Left ventricle myocardium inferior (tissue), 1 donor: ENCODE data around the gene GPS1. TPM values are rescaled to one million over a fixed set of nuclear protein-coding genes. Genes with fewer than 3 reads are reported as not detected.

Source experiments
- DNase-seq: peaks from one replicate; pipeline ENCODE4 v3.0.0-alpha.2; 2020
- H3K27ac ChIP-seq: fragments of 200-600 bp; replicated peaks from 2 replicates; pipeline ENCODE4 v1.8.0; 2021
- H3K27me3 ChIP-seq: fragments of 200-600 bp; 2 replicates; pipeline ENCODE4 v1.8.0; 2021; ENCODE audit warnings: low read depth
- H3K36me3 ChIP-seq: fragments of 200-600 bp; 2 replicates; pipeline ENCODE4 v1.8.0; 2021
- H3K4me1 ChIP-seq: fragments of 200-600 bp; 2 replicates; pipeline ENCODE4 v1.8.0; 2021
- H3K4me3 ChIP-seq: fragments of 200-600 bp; 2 replicates; pipeline ENCODE4 v1.8.0; 2021; ENCODE audit warnings: mild to moderate bottlenecking, moderate library complexity
- H3K9me3 ChIP-seq: fragments of 200-600 bp; replicated peaks from 2 replicates; pipeline ENCODE4 v1.8.0; 2021
- intact Hi-C: fragments of 100-400 bp; cut with micrococcal nuclease; formaldehyde crosslinking; loops from one replicate; pipeline ENCODE4 v1.11.0; 2022
- total RNA-seq: library from RNA; stranded (reverse); fragmentation: NEBNext Ultra II Directional; extraction: Animal tissue kit (Norgen Biotek cat#: 25700); gene quantifications from one replicate; pipeline ENCODE4 v1.2.1, GENCODE V29; 2021
- TF ChIP-seq, protein P1 (sequence below): fragments of 200-600 bp; IDR thresholded peaks from 2 replicates; pipeline ENCODE4 v1.8.0; 2021; ENCODE audit warnings: antibody characterized with exemption, mild to moderate bottlenecking, borderline replicate concordance
- donor health status: DM: no; HTN: yes; CAD: no; lungs with severe emphysema.

GPS1 gene
- total RNA-seq, 1 donor from 2014 or later: 85.9 TPM

DNA sequence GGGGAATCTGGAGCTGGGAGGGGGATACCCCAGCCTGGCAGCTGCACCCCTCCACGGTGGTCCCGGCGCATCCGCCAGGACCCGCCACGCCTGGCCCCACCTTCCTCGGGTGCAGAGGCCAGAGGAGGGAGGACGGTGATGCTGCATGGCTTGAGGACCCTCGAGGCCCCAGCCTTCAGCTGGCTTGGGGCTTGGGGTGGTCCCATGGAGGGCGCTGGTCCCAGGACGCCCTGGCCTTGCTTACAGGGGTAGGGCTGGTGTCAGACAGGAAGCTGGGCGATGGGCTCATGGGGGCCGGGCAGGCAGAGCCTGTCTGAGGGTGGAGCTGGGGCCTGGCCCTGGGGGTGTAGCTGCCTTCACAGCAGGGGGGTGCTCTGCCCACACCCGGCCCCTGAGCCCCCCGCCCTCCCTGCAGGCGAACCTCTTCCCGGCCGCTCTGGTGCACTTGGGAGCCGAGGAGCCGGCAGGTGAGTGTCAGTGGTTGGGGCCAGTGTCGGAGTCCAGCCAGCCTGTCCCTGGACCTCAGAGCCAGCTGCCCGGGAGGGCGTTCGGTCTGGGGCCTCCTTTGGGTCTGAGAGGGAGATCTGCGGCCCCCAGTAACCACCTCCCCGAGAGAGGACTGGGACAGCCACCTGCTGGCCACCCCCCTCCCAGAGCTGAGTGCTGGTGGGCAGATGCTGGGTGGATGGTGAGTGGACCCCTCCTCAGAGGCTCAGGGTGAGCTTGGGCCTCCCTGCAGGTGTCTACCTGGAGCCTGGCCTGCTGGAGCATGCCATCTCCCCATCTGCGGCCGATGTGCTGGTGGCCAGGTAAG is 35.4 kb upstream of the GPS1 start:
- no peak overlapping the region for H3K27ac ChIP-seq

DNA sequence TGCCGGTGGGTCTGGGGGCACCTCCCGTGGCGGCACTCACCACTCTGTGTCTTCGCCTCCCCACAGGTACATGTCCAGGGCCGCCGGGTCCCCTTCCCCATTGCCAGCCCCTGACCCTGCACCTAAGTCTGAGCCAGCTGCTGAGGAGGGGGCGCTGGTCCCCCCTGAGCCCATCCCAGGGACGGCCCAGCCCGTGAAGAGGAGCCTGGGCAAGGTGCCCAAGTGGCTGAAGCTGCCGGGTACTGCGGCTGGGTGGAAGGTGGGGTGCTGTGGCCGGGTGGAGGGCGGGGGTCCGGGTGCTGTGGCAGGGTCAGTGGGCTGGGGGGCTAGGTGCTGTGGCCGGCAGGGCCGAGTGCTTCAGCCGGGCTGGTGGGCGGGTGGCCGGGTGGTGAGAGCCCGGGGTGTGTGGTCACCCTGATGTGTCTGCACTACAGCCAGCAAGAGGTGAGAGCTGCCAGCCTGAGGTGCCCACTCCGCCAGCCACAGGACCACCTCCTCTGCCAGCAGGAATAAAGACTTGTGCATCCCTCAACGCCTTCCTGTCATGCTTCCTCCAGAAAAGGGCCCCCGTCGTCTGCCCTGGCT is 34.7 kb upstream of the GPS1 start:
- no peak overlapping the region for H3K4me3 ChIP-seq
- H3K9me3 ChIP-seq: no peaks in the 10 kb centered on the region
- H3K4me1 ChIP-seq: peaks cover 45% of the 10 kb centered on the region
- H3K27ac ChIP-seq: no peak overlapping the region
- H3K27me3 ChIP-seq: no peaks in the 10 kb centered on the region
- no peaks in the 10 kb centered on the region for H3K36me3 ChIP-seq
- intact Hi-C loops: no loop called here
- no peak for DNase-seq
- TF ChIP-seq, protein P1, sequence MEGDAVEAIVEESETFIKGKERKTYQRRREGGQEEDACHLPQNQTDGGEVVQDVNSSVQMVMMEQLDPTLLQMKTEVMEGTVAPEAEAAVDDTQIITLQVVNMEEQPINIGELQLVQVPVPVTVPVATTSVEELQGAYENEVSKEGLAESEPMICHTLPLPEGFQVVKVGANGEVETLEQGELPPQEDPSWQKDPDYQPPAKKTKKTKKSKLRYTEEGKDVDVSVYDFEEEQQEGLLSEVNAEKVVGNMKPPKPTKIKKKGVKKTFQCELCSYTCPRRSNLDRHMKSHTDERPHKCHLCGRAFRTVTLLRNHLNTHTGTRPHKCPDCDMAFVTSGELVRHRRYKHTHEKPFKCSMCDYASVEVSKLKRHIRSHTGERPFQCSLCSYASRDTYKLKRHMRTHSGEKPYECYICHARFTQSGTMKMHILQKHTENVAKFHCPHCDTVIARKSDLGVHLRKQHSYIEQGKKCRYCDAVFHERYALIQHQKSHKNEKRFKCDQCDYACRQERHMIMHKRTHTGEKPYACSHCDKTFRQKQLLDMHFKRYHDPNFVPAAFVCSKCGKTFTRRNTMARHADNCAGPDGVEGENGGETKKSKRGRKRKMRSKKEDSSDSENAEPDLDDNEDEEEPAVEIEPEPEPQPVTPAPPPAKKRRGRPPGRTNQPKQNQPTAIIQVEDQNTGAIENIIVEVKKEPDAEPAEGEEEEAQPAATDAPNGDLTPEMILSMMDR: no peak

More for the DNA sequence above, 35.4 kb upstream of the GPS1 start:
- Histone ChIP-seq H3K4me3 (no peak overlapping the region), H3K9me3 (no peaks in the 10 kb centered on the region), H3K27me3 (no peaks in the 10 kb centered on the region), H3K36me3 (no peaks in the 10 kb centered on the region), H3K4me1 (peaks cover 38% of the 10 kb centered on the region)
- TF ChIP-seq, protein P1: no peak
- DNase-seq: no peak
- intact Hi-C loops: no loop called here

DNA sequence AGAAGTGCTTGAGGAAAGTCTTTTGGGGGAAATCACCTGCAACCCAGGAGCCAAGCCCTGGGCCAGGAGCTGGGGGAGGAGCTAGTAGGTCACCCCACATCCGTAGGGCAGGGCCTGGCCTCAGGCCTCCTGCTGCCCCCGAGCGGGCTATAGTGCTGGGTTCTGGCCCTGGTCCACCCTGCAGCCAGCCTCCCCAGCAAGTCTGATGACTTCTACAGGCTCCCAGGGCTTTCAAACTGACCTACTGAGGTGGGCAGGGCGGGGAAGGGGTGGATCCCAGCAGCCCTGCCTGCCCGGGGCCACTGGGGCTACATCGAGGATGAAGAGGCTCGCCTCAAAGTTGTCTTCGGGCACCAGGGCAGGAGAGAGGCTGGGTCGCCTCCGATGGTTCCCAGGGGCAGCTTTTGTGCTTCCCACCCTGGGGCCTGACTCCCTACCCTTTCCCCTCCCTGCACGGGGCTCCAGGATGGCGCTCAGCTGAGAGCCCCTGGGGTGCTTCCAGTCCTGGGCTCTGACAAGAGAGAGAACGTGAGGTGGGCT is 34.0 kb upstream of the GPS1 start:
- H3K4me1 ChIP-seq: peaks cover 46% of the 10 kb centered on the region
- no peak for DNase-seq
- TF ChIP-seq, protein P1: no peak
- no peaks in the 10 kb centered on the region for H3K36me3 ChIP-seq
- intact Hi-C loops: no loop called here
- H3K27me3 ChIP-seq: no peaks in the 10 kb centered on the region
- H3K27ac ChIP-seq: no peak overlapping the region
- no peak overlapping the region for H3K4me3 ChIP-seq
- no peaks in the 10 kb centered on the region for H3K9me3 ChIP-seq

DNA sequence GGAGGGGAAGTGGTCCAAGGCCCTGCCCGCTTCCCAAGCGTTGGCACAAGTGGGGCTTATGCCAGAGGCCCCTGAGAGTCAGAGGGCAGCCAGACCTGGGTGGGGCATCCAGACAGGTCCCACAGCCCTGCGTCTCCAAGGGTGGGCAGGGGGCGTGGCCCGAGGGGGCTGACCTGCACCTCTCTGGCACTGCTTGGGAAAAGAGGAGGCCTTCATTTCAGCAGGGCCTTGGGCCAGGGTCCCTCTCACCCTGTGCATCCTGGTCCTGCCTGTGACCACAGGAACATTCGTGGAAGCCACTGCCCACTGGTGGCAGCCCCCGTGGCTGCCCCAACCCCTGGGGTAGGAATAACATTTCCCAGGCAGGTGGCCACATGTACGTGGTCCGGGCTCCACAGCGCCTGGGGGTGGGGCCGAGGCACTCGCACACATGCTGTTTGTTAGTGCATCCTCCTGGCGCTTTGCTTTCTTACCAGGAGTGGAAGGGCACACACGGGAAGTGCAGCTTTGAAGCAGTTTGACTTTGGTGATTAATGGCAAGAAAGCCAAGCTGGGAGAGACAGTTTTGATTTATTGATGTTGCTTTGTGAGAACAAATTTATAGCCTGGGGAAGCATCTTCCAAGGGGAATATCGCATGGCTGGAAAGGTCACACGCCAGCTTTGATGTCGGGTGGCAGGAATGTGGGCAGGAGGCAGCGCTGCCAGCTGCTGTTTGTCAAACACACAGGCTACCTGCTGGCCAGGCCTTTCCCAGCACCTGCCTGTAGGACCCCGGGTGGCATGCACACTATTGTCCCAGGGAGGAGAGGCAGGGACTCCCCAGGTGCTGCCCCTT is 33.3 kb upstream of the GPS1 start:
- Histone ChIP-seq H3K27ac (no peak overlapping the region), H3K4me1 (peaks cover 42% of the 10 kb centered on the region), H3K27me3 (no peaks in the 10 kb centered on the region), H3K36me3 (no peaks in the 10 kb centered on the region), H3K4me3 (no peak overlapping the region), H3K9me3 (no peaks in the 10 kb centered on the region)
- TF ChIP-seq, protein P1: no peak
- intact Hi-C loops: no loop called here
- no peak for DNase-seq

DNA sequence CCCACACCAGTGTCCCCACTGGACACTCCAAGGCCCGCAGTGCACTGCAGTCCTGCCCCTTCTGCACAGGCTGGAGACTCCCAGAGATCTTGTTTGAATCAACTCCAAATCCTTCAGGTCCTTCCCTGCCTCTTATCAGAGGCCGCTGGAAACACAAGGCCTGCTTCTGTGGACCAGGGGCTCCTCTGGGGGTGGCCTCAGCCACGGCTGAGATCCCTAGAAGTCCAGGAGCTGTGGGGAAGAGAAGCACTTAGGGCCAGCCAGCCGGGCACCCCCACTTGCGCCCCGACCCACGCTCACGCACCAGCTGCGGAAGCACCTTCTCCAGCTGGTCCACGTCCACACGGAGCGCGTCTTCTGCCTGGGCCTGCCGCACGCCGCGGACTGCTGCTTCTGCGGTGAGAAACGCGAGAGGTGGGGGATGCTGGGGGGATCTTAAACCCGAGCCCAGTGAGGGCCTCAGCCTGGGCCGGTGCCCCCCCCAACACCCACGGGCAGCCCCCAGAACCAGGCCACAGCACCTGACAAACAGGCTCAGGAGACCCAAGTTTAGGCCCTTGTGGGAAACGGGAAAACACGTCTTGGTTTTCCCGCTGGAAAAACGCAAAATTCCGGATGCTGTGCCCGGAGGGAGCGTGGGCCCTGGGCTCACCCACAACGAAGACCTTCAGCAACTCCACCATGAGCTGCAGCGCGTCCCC is 32.6 kb upstream of the GPS1 start:
- Histone ChIP-seq H3K36me3 (no peaks in the 10 kb centered on the region), H3K4me3 (no peak overlapping the region), H3K27me3 (no peaks in the 10 kb centered on the region), H3K4me1 (peaks cover 42% of the 10 kb centered on the region), H3K9me3 (no peaks in the 10 kb centered on the region), H3K27ac (no peak overlapping the region)
- TF ChIP-seq, protein P1: no peak
- intact Hi-C loops: no loop called here
- no peak for DNase-seq
